Measurements from ENCODE around the gene VN1R5. TPM values are rescaled to one million over a fixed set of nuclear protein-coding genes. Genes with fewer than 3 reads are reported as not detected.
"Not testable (repeated sequence)": the region's sequence is repeated elsewhere in the genome, so short reads cannot be mapped to it uniquely, and the experiment has no call there.

The VN1R5 gene
- total RNA-seq, 4 donors from 2014 or later: not detected

DNA sequence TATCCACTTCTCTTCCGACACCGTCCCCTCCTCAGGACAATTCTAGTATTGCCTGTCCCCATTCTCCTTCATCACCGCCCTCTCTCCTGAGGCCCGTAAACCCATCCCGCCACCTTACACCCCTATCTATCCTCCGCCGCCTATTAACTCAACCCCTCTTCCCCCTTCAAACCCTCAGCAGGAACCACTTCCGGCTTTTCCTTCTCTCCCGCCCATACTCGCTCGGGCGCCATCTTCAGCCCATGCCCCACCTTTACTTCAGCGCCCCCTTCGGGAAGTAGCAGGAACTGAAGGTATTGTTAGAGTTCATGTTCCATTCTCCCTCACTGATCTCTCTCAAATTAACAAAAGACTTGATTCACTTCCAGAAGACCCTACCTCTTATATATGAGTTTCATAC lies 31.6 kb downstream of the VN1R5 start:
- Histone ChIP-seq H3K27ac (no peak overlapping the region), H3K4me1 (no peaks in the 10 kb centered on the region), H3K9me3 (no peaks in the 10 kb centered on the region), H3K27me3 (peaks cover 11% of the 10 kb centered on the region), H3K36me3 (no peaks in the 10 kb centered on the region), H3K4me3 (no peak overlapping the region)
- 91 to 92% methylated on average over 5 to 14 of the region's 14 CpGs for WGBS, 2 donors (ENCODE audit: low coverage in 1 of 2)
- TF ChIP-seq EP300 (IDR thresholded peaks at IDR 0.05) (no peak), POLR2AphosphoS5 (IDR thresholded peaks at IDR 0.05) (no peak), POLR2A (IDR thresholded peaks at IDR 0.05) (no peak)
- TF ChIP-seq, protein P1, sequence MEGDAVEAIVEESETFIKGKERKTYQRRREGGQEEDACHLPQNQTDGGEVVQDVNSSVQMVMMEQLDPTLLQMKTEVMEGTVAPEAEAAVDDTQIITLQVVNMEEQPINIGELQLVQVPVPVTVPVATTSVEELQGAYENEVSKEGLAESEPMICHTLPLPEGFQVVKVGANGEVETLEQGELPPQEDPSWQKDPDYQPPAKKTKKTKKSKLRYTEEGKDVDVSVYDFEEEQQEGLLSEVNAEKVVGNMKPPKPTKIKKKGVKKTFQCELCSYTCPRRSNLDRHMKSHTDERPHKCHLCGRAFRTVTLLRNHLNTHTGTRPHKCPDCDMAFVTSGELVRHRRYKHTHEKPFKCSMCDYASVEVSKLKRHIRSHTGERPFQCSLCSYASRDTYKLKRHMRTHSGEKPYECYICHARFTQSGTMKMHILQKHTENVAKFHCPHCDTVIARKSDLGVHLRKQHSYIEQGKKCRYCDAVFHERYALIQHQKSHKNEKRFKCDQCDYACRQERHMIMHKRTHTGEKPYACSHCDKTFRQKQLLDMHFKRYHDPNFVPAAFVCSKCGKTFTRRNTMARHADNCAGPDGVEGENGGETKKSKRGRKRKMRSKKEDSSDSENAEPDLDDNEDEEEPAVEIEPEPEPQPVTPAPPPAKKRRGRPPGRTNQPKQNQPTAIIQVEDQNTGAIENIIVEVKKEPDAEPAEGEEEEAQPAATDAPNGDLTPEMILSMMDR (IDR thresholded peaks at IDR 0.05): no peak
- ATAC-seq: no peak

DNA sequence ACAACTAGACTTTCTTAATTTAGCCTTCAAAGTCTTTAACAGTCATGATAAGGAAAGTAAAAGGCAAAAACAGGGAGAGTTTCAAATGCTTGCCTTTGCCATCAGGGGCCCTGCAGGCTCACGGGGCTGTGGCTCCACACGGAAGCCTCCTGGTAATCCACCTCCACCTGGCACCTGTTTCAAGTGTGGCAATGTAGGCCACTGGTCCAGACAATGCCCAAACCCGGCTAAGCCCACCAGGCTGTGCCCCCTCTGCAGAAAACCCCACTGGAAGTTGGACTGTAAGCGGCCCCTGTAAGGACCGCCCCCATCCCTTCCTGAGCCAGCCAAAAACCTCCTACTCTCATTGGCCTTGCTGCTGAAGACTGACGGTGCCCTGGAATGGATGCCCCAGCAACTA lies 32.5 kb downstream of the VN1R5 start:
- Histone ChIP-seq H3K36me3 (no peaks in the 10 kb centered on the region), H3K4me1 (no peaks in the 10 kb centered on the region), H3K27ac (no peak overlapping the region), H3K4me3 (no peak overlapping the region), H3K27me3 (peaks cover 19% of the 10 kb centered on the region), H3K9me3 (no peaks in the 10 kb centered on the region)
- TF ChIP-seq POLR2A (IDR thresholded peaks at IDR 0.05): no peak
- TF ChIP-seq POLR2AphosphoS5 (IDR thresholded peaks at IDR 0.05): no peak
- TF ChIP-seq, protein P1 (IDR thresholded peaks at IDR 0.05): no peak
- no peak for TF ChIP-seq EP300 (IDR thresholded peaks at IDR 0.05)
- ATAC-seq: no peak
- WGBS, 2 donors (ENCODE audit: low coverage in 1 of 2): 90% methylated on average over 2 of the region's 6 CpGs; no CpG with 5 or more reads in 1 of the 2 donors

DNA sequence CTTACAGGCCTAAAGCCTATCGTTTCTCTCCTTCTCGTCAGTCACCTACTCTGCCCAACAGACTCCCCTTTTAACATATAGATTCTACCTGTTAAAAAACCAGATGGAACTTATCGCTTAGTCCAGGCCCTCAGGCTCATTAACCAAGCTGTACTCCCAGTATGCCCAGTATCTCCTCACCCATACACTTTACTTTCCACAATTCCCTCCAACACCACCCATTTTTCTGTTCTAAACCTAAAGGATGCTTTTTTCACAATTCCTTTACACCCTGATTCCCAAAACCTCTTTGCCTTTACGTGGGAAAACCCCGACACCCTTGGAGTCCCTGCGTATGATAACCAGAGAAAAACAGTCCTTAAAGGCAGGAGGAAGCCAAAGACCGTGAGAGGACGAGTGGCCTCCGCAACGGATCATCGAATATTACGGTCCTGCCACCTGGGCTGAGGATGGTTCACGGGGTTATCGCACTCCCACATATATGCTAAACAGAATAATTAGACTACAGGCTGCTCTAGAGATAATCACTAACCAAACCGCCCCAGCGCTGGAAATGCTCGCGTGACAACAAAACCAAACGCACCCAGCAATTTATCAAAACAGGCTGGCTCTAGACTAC lies 33.5 kb downstream of the VN1R5 start:
- H3K4me3 ChIP-seq, H3K4me1 ChIP-seq, H3K27ac ChIP-seq, H3K36me3 ChIP-seq, H3K9me3 ChIP-seq, ATAC-seq: not testable (repeated sequence)
- WGBS, 2 donors (ENCODE audit: low coverage in 1 of 2): 89 to 92% methylated on average over 6 to 17 of the region's 19 CpGs
- H3K27me3 ChIP-seq: peaks cover 28% of the 10 kb centered on the region

DNA sequence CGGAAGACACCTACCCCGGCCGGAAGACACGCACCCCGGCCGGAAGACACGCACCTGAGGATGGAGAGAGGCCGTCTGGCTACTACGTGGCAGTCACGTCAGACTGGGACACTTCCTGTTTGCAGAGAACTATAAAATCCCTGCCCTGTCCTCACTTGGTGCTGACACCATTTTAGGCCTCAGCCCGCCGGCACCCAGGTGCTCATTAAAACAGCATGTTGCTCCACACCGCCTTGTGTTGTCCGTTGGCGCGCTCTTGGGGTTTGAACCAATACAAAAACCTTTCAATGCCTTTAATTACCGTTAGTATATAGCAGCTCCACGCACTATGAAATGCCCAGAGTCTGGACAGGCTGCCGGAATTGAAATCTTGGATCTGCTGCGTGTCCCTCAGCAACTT lies 34.7 kb downstream of the VN1R5 start:
- Histone ChIP-seq H3K36me3 (no peaks in the 10 kb centered on the region), H3K4me3 (no peak overlapping the region), H3K27me3 (peaks cover 37% of the 10 kb centered on the region), H3K4me1 (no peaks in the 10 kb centered on the region), H3K9me3 (no peaks in the 10 kb centered on the region), H3K27ac (no peak overlapping the region)
- WGBS, 2 donors (ENCODE audit: low coverage in 1 of 2): 85 to 100% methylated on average over 4 to 5 of the region's 20 CpGs
- no peak for ATAC-seq
- TF ChIP-seq, protein P1 (IDR thresholded peaks at IDR 0.05): no peak
- TF ChIP-seq EP300 (IDR thresholded peaks at IDR 0.05): no peak
- no peak for TF ChIP-seq POLR2AphosphoS5 (IDR thresholded peaks at IDR 0.05)

DNA sequence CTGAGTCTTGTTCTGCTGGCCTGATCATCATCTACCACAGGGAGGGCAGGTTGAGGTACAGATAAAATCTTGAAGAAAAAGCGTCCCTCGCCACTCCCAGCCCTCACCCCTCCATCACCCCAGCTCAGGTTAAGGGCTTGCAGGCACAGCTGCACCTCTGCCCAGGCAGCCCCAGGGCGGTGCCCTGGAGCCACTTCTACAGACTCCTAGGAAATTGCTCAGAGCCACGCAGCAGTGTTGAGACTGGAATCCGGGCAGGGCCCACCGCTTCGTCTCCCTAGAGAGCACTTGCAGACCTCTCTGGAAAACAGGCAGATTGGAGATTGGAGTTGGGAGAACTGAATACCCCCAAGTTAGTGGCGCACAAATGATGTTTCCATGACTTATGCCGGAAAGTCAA lies 35.3 kb downstream of the VN1R5 start:
- Histone ChIP-seq H3K27me3 (peaks cover 37% of the 10 kb centered on the region), H3K4me3 (no peak overlapping the region), H3K36me3 (no peaks in the 10 kb centered on the region), H3K4me1 (no peaks in the 10 kb centered on the region), H3K9me3 (no peaks in the 10 kb centered on the region), H3K27ac (no peak overlapping the region)
- no peak for ATAC-seq
- 100% methylated on average over 2 of the region's 9 CpGs; no CpG with 5 or more reads in 1 of the 2 donors for WGBS, 2 donors (ENCODE audit: low coverage in 1 of 2)
- TF ChIP-seq, protein P1 (IDR thresholded peaks at IDR 0.05): no peak
- TF ChIP-seq POLR2AphosphoS5 (IDR thresholded peaks at IDR 0.05) (no peak), EP300 (IDR thresholded peaks at IDR 0.05) (no peak)
